ENCODE data around the gene OS9. TPM values are rescaled to one million over a fixed set of nuclear protein-coding genes. Genes with fewer than 3 reads are reported as not detected.

OS9 gene
- total and polyA plus RNA-seq, 9 of the 15 experiments (the other 6 are each of a cell fraction or from before 2014, with no cell fraction given), result 4.6 to 105 (median 89.5) TPM

DNA sequence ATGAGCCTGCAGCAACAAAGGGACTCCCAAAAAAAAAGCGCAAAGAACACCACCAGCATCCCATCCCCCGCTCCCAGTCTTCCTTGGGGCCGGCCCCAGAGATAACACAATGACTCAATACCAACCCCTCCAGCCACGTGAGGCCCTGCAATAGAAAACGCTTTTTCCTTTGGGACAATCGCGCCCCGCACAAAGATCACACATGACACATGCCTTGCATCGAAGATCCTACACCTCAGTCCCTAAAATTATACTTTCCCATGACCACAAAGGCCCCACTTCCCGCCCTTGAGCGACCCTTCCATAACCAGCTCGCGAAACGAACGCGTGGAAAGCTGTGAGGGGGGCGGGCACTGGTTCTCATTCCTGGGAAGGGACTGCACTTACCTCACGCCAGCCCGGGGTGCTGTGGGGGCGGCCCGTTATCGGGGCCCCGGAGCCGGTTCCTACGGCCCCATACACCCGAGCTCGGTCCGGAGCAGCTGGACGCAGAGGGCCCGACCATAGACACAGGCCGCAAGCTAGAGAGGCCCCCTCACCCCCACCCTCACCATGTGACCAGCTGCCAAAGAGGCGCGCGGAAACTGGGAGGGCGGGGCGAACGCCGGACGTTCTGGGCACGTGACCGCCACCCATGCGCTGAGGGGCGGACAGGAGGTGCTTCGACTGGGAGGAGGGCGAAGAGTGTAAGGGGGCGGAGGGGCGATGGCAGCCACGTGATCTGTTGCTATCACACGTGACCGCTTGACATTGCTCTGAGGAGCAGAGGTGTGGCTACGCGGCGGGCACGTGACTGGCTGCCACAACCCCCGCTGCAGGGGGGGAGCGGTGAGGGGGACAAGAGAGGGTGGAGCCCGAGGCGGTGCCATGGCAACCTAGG lies 58.1 kb downstream of the OS9 start, which contains the start of gene CDK4 (continued):
- TF ChIP-seq, protein P1, sequence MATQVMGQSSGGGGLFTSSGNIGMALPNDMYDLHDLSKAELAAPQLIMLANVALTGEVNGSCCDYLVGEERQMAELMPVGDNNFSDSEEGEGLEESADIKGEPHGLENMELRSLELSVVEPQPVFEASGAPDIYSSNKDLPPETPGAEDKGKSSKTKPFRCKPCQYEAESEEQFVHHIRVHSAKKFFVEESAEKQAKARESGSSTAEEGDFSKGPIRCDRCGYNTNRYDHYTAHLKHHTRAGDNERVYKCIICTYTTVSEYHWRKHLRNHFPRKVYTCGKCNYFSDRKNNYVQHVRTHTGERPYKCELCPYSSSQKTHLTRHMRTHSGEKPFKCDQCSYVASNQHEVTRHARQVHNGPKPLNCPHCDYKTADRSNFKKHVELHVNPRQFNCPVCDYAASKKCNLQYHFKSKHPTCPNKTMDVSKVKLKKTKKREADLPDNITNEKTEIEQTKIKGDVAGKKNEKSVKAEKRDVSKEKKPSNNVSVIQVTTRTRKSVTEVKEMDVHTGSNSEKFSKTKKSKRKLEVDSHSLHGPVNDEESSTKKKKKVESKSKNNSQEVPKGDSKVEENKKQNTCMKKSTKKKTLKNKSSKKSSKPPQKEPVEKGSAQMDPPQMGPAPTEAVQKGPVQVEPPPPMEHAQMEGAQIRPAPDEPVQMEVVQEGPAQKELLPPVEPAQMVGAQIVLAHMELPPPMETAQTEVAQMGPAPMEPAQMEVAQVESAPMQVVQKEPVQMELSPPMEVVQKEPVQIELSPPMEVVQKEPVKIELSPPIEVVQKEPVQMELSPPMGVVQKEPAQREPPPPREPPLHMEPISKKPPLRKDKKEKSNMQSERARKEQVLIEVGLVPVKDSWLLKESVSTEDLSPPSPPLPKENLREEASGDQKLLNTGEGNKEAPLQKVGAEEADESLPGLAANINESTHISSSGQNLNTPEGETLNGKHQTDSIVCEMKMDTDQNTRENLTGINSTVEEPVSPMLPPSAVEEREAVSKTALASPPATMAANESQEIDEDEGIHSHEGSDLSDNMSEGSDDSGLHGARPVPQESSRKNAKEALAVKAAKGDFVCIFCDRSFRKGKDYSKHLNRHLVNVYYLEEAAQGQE (IDR thresholded peaks at IDR 0.05; ENCODE audit: borderline replicate concordance), result peak; percentile 99
- TF ChIP-seq, protein P1 (CRISPR knock-in tag; IDR thresholded peaks at IDR 0.05; ENCODE audit: low read depth), result peak; percentile 78
- TF ChIP-seq GATA2 (CRISPR knock-in tag; IDR thresholded peaks at IDR 0.05), result peak; percentile 76
- TF ChIP-seq, protein P2, sequence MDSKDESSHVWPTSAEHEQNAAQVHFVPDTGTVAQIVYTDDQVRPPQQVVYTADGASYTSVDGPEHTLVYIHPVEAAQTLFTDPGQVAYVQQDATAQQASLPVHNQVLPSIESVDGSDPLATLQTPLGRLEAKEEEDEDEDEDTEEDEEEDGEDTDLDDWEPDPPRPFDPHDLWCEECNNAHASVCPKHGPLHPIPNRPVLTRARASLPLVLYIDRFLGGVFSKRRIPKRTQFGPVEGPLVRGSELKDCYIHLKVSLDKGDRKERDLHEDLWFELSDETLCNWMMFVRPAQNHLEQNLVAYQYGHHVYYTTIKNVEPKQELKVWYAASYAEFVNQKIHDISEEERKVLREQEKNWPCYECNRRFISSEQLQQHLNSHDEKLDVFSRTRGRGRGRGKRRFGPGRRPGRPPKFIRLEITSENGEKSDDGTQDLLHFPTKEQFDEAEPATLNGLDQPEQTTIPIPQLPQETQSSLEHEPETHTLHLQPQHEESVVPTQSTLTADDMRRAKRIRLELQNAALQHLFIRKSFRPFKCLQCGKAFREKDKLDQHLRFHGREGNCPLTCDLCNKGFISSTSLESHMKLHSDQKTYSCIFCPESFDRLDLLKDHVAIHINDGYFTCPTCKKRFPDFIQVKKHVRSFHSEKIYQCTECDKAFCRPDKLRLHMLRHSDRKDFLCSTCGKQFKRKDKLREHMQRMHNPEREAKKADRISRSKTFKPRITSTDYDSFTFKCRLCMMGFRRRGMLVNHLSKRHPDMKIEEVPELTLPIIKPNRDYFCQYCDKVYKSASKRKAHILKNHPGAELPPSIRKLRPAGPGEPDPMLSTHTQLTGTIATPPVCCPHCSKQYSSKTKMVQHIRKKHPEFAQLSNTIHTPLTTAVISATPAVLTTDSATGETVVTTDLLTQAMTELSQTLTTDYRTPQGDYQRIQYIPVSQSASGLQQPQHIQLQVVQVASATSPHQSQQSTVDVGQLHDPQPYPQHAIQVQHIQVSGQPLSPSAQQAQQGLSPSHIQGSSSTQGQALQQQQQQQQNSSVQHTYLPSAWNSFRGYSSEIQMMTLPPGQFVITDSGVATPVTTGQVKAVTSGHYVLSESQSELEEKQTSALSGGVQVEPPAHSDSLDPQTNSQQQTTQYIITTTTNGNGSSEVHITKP (IDR thresholded peaks at IDR 0.05; ENCODE audit: partially characterized antibody), result peak; percentile 65
- TF ChIP-seq PURB (CRISPR knock-in tag; IDR thresholded peaks at IDR 0.05; ENCODE audit: low read depth), result no peak
- peak; percentile 21; the same call in 1 of the 2 replicates for TF ChIP-seq KLF6 (CRISPR knock-in tag; IDR thresholded peaks at IDR 0.05; ENCODE audit: borderline replicate concordance)
- no peak for TF ChIP-seq IFI16 (CRISPR knock-in tag; IDR thresholded peaks at IDR 0.05)
- no peak for TF ChIP-seq ZC3H11A (IDR thresholded peaks at IDR 0.05; ENCODE audit: low read depth, low read length)
- peak; percentile 81 for TF ChIP-seq POLR2AphosphoS5 (IDR thresholded peaks at IDR 0.05; ENCODE audit: control insufficient read depth, insufficient read depth, low read depth, low read length)
- peak in 1 of 2 experiments; percentile 75; a peak in 1 of 4 replicates for TF ChIP-seq TEAD1 (CRISPR knock-in tag; IDR thresholded peaks at IDR 0.05)
- TF ChIP-seq POLR2AphosphoS2 (IDR thresholded peaks at IDR 0.05; ENCODE audit: low read length), result no peak
- TF ChIP-seq HOMEZ (CRISPR knock-in tag; IDR thresholded peaks at IDR 0.05), result 0 out of 2 replicates have a peak, but pooled peaks have one; percentile 7
- TF ChIP-seq PHTF2 (CRISPR knock-in tag; IDR thresholded peaks at IDR 0.05), result no peak
